WI38 (cell line): ENCODE results near the gene PCDHB12.
A peak's percentile ranks its signal among the peaks of the same experiment; 100 is the strongest.
"Not testable (repeated sequence)": the region's sequence is repeated elsewhere in the genome, so short reads cannot be mapped to it uniquely, and the experiment has no call there.

ENCODE experiments used
- H3K4me3 ChIP-seq: 2 replicates; pipeline ENCODE4 v1.5.1; 2011; ENCODE audit warnings: low read depth, mild to moderate bottlenecking, control low read depth, low read length
- TF ChIP-seq, protein P1 (sequence below): IDR thresholded peaks from 2 replicates; pipeline ENCODE4 v1.5.1; 2012; ENCODE audit warnings: low read depth, mild to moderate bottlenecking, control low read depth, low read length

The PCDHB12 gene

GRCh38 chr5:141241496-141241895 is 33.0 kb downstream of the PCDHB12 start:
- TF ChIP-seq, protein P1, sequence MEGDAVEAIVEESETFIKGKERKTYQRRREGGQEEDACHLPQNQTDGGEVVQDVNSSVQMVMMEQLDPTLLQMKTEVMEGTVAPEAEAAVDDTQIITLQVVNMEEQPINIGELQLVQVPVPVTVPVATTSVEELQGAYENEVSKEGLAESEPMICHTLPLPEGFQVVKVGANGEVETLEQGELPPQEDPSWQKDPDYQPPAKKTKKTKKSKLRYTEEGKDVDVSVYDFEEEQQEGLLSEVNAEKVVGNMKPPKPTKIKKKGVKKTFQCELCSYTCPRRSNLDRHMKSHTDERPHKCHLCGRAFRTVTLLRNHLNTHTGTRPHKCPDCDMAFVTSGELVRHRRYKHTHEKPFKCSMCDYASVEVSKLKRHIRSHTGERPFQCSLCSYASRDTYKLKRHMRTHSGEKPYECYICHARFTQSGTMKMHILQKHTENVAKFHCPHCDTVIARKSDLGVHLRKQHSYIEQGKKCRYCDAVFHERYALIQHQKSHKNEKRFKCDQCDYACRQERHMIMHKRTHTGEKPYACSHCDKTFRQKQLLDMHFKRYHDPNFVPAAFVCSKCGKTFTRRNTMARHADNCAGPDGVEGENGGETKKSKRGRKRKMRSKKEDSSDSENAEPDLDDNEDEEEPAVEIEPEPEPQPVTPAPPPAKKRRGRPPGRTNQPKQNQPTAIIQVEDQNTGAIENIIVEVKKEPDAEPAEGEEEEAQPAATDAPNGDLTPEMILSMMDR: no peak
- no peak overlapping the region for H3K4me3 ChIP-seq

DNA sequence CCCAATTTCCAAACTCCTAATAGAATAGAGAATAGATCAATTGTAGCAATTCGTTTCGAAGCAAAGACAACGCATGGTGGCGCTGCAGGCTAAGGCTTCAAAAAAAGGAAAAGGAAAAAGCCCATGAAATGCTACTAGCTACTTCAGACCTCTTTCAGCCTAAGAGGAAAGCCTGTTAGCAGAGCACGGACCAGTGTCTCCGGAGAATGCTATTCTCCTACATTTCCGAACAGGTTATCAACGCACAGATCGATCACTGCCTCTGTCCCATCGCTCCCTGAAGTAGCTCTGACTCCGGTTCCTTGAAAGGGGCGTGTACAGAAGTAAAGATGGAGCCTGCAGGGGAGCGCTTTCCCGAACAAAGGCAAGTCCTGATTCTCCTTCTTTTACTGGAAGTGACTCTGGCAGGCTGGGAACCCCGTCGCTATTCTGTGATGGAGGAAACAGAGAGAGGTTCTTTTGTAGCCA is 36.8 kb downstream of the PCDHB12 start, which contains the start of gene PCDHB15:
Gene PCDHB15 (plus strand): TSS at position 146 of the 468 bp plus-strand sequence. CDS start 184 bp downstream, at position 330.
- H3K4me3 ChIP-seq: peak within 1 kb of the TSS; percentile 48
- TF ChIP-seq, protein P1: no peak

- H3K4me3 ChIP-seq: not testable (repeated sequence)
Observed at GRCh38 chr5:141246971-141247370, 38.5 kb downstream of the PCDHB12 start.

DNA sequence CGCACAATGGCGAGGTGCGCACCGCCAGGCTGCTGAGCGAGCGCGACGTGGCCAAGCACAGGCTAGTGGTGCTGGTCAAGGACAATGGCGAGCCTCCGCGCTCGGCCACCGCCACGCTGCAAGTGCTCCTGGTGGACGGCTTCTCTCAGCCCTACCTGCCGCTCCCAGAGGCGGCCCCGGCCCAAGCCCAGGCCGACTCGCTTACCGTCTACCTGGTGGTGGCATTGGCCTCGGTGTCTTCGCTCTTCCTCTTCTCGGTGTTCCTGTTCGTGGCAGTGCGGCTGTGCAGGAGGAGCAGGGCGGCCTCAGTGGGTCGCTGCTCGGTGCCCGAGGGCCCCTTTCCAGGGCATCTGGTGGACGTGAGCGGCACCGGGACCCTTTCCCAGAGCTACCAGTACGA is 38.9 kb downstream of the PCDHB12 start:
- H3K4me3 ChIP-seq: not testable (repeated sequence)

DNA sequence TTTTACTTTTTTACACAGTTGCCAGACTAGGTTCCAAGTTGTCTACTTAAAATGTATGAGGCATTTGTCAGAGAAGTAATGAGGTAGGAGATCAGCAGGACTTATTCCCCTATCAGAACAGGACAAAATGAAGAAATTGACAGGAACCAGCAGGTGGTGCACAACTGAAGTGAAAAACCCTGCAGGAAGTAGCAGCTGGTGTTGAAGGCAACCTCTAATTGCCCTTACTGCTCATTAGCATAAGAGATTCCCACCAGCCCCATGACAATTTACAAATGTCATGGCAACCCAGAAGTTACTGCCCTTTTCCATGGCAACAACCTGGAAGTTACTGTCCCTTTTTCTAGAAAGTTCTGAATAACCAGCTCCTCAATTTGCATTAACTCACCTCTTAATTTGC is 42.1 kb downstream of the PCDHB12 start:
- TF ChIP-seq, protein P1: no peak
- no peak overlapping the region for H3K4me3 ChIP-seq

GRCh38 chr5:141258464-141258863 is 49.9 kb downstream of the PCDHB12 start:
- no peak overlapping the region for H3K4me3 ChIP-seq
- TF ChIP-seq, protein P1: no peak

- TF ChIP-seq, protein P1: no peak
- no peak overlapping the region for H3K4me3 ChIP-seq
Observed at GRCh38 chr5:141258948-141259347, 50.4 kb downstream of the PCDHB12 start.

- TF ChIP-seq, protein P1: no peak
- H3K4me3 ChIP-seq: no peak overlapping the region
Observed at GRCh38 chr5:141260458-141261237, 52.1 kb downstream of the PCDHB12 start.
